Stimulated activated CD4-positive, alpha-beta T cell treated with anti-CD3 and anti-CD28 coated beads, Interleukin-4, amount 100 ng/mL, for 24 hours (primary cell): ENCODE measurements around the gene CROCC2.

Experiments used
- DNase-seq: peaks from one replicate; pipeline ENCODE4 v3.0.0-alpha.2; 2020

Gene CROCC2

GRCh38 chr2:240947176-240947575, 41.0 kb downstream of the CROCC2 start:
- no peak for DNase-seq

GRCh38 chr2:240947607-240948006, 41.5 kb downstream of the CROCC2 start:
- no peak for DNase-seq

- no peak for DNase-seq
Observed at GRCh38 chr2:240948086-240948485, 42.0 kb downstream of the CROCC2 start.

- DNase-seq, result no peak
Observed at GRCh38 chr2:240948905-240949790, 43.0 kb downstream of the CROCC2 start.

GRCh38 chr2:240949791-240950705, 43.9 kb downstream of the CROCC2 start:
- DNase-seq, result no peak

- DNase-seq, result no peak
Observed at GRCh38 chr2:240951045-240951594, 45.0 kb downstream of the CROCC2 start.

GRCh38 chr2:240952496-240953246, 46.5 kb downstream of the CROCC2 start:
- DNase-seq, result no peak

GRCh38 chr2:240953426-240954410, 47.6 kb downstream of the CROCC2 start:
- DNase-seq, result no peak

- DNase-seq, result no peak
Observed at GRCh38 chr2:240954436-240955305, 48.5 kb downstream of the CROCC2 start.

- no peak for DNase-seq
Observed at GRCh38 chr2:240955306-240956170, 49.4 kb downstream of the CROCC2 start.

- no peak for DNase-seq
Observed at GRCh38 chr2:240956171-240956934, 50.2 kb downstream of the CROCC2 start.

- DNase-seq, result no peak
Observed at GRCh38 chr2:240956935-240957655, 51.0 kb downstream of the CROCC2 start.

- no peak for DNase-seq
Observed at GRCh38 chr2:240957656-240958365, 51.7 kb downstream of the CROCC2 start.

GRCh38 chr2:240958366-240959213, 52.5 kb downstream of the CROCC2 start:
- no peak for DNase-seq

GRCh38 chr2:240959214-240959940, 53.2 kb downstream of the CROCC2 start:
- no peak for DNase-seq
